Prostate gland (tissue), 2 donors: Measurements from ENCODE around the gene COPG1.

Experiments
- CTCF ChIP-seq, 4 experiments: fragments of 200-600 bp in 2 of 4; fragments of 450-650 bp in 2 of 4; sonication (generic) in 2 of 4; IDR thresholded peaks; 1 replicate in 3 of 4; 2 replicates in 1 of 4; pipeline ENCODE4 v1.5.1; 2016 to 2019; ENCODE audit warnings: antibody characterized with exemption in 4 of 4, mild to moderate bottlenecking in 2 of 4, moderate library complexity in 2 of 4
- POLR2A ChIP-seq: fragments of 450-650 bp; IDR thresholded peaks from one replicate; pipeline ENCODE4 v1.6.1; 2016; ENCODE audit warnings: antibody characterized with exemption, mild to moderate bottlenecking

GRCh38 chr3:129324855-129325254, 75.4 kb downstream of the COPG1 start:
- TF ChIP-seq POLR2A (no peak), CTCF (IDR thresholded peaks at IDR 0.05) (no peak)
